ENCODE measurements around the gene VGLL4. TPM values are rescaled to one million over a fixed set of nuclear protein-coding genes. Genes with fewer than 3 reads are reported as not detected.

Gene VGLL4
- total RNA-seq, result 7.8 and 11.9 TPM in 2 replicates

GRCh38 chr3:11643605-11644087 is at the start of gene VGLL4:
VGLL4 (minus strand) TSS chr3:11643915; CDS start chr3:11643518, 397 bp downstream.

Other genes with a start within 250 kb of the VGLL4 start
- gene TAMM41, start 203.0 kb upstream of the VGLL4 start, total RNA-seq, result 7.4 and 10.7 TPM in 2 replicates

Data from myometrial cell (primary cell).